Cerebellar nuclear complex (tissue), 1 donor: ENCODE data around the gene E2F7.

Experiments
- DNase-seq, 2 experiments: peaks; one replicate each; lab custom pipeline; 2025; lab: John Stamatoyannopoulos, UW

Gene E2F7

DNA sequence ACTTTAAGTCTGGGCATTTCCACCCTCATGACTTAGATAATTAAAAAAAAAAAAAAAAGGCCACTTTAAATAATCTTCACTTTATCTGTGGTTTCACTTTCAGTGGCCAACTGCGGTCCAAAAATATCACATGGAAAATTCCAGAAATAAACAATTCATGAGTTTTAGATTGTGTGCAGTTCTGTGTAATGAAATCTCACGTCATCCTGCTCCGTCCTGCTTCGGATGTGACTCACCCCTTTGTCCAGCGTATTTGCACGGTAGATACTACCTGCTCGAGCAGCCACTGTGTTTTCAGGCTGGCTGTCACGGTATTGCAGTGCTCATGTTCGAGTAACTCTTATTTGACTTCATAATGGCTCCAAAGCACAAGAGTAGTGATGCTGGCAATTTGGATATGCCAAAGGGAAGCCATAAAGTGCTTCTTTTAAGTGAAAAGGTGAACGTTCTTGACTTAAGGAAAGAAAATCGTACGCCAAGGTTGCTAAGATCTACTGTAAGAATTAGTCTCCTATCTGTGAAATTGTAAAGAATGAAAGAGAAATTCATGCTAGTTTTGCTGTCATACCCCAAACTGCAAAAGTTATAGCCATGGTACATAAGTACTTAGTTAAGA lies 2.4 kb downstream of the E2F7 start:
- DNase-seq = no peak

DNA sequence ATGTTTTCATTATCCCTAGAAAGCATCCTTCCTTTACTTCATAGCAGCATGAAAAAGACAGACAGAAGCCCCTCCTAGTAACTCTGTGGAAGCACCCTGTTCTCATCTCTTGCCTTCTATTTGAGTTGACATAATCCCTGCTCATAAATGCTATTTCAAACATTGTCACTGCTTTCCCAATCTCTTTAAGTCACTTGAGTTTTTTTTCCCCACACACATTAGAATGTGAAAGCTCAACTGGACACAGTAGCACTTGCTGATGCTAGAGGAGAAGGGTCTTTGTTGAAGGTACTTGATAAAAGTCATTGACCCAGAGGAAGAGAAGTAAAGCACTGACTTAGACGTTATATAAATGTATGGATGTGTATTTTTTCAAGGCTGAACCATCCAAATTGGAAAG lies 3.0 kb downstream of the E2F7 start:
- DNase-seq = no peak

DNA sequence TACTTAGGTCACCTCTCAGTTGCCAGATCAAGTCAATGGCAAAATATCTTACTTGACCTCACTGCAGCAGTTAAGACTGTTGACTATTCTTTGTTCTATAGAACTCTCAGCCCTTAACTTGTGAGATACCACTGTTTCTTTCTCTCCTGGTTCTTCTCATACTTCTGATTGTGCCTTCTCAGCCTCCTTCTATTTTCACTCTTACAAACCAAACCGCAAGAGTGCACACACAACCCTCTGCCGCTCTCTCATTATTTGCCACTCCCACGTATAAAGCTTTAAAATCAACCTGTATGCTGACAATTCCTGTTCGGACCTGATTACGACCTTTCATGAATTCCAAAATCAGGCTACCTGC lies 4.5 kb downstream of the E2F7 start:
- no peak for DNase-seq

DNA sequence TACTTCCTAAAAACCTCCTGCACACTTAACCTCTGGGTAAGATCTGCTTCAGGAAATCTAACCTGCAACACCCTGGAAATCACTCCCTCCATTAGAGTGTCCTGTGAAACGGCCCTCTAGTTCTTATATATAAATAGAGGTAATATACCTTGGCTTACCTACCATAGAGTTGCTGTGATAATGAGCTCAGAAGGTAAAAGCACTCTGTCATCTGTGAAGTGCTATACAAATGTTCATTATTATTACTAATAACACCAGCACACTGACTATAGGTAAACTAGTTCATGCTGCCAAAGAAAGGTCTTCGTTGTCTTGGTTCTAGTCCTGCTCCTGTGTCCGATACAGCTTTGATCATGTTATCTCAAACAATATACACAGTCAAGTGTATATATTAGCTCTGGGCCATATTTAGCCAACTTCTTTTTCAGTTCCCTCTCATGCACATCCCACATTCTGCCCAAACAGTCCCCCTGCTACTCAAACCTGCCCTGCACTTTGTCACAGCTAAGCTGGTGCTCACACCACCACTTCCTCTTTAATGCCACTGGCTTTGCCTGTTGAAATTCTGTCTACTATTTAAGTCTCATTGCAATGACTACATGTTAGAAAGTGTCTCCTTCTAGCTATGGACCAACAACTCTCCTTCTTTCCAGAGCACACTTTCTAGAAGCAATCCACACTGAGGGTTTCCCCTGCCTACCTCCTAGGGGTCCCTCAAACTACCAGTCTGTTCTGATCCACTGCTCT lies 5.1 kb downstream of the E2F7 start:
- DNase-seq = no peak

DNA sequence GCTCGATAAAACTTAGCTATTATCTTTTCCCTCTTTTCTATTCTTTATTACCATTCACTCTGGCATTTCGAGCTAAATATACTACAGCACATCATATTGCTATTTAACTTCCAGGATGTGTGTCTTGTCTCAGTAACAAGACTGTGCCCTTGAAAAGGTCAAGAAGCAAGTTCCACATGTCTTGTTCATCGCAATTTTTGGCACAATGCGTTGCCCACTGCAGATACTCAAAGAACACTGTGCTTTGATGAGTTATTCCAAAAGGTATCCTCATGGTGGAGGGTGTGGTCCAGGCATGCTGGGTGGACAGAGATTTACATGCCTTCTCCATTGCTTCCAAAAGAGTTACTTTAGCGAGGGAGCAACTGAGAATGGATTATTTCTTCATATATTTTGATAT lies 6.6 kb downstream of the E2F7 start:
- DNase-seq = no peak

DNA sequence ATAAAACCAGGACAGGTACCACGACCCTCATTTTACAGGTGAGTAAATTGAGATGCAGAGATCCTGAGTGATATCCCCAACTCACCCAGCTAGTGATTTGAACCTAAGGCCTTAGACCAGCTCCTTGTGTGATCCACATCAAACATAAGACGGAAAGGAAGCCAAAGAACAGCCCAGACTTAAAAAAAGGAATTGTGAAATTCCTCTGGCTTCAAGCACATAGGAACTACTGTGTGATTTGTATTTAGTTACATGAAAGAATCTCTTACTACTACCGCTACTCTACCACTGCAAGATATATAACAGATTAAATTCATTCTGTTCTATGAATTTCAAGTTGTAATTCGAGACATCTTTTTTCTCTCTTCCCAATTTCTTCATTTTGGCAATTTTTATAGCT lies 10.5 kb downstream of the E2F7 start:
- DNase-seq = no peak

DNA sequence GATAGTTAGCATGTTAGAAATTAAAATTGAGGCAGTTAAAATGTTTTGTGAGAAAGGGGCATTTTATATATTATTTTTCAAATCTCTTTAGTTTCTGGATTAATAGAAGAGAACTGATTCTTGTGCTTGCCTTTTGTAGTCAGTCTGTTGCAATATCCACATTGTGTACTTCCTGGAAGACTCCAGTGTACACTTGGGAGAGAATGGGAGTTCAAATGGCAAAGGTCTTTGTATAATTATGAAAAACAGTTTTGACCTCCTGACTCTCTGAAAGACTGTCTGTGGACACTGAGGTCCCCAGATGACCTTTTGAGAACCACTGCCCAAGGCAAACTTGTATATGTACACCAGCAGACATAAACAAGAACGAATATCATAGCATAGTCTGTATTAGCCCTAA lies 12.1 kb downstream of the E2F7 start:
- DNase-seq = no peak

DNA sequence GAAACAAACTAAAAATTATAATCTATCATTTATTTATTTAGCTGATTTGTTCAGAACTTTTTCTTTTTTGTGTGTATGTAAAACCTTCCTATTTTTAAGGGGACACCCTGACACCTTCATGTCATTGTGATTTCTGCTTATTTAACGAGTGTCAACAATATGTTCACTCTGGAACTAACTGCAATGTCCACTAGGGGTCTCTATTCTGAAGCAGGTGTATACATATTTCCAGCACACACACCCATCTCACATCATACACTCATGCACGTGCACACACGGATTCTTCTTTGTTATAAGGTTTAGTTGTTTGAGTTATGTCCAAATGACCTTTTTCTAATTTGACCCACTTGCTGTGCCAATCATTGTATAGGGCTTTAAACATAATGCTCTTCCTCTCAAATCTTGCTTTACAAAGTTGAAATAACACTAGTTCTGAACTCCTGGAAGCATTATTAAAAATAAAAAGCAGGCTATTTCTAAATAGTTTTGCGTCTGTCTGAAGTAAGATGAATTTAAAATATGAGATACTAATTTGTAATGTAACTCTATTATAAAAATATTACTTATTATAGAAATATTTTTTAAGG lies 15.5 kb downstream of the E2F7 start:
- DNase-seq = no peak

DNA sequence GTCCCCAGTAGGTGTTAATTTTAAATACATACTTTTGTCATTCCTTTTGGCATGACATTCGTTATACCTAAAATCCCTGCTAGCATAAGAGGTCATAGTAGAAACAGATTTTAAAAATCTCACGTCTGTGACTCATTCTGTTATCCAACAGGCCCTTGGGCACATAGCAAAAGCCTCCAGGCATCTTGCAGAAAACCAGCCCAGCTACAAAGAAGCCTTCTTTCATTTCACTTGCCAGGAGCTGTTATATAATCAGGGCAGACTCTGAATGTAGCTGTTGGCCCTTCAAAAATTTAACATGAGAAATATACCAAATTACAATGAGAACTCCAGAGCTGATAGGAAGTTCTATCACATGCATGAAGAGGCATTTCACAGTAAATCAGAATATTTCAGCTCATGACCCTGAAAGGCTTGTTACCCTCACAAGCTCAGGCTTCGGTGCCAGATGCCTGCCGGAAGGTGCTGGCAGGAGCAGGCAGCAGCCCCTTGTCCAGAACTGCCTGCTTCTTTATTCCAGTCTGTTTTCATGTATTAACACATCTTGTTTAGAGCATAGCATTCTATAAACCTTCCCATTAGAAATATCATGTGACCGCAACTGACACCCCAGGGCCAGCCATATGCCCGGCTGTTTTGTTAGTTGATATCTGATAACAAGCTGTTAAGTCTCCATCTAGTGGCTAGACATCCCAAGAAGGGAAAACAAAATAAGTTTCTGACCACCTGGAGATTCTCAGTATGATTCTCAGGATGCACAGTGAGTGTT lies 17.8 kb downstream of the E2F7 start:
- DNase-seq = peak in 1 of 2 experiments; percentile 21

DNA sequence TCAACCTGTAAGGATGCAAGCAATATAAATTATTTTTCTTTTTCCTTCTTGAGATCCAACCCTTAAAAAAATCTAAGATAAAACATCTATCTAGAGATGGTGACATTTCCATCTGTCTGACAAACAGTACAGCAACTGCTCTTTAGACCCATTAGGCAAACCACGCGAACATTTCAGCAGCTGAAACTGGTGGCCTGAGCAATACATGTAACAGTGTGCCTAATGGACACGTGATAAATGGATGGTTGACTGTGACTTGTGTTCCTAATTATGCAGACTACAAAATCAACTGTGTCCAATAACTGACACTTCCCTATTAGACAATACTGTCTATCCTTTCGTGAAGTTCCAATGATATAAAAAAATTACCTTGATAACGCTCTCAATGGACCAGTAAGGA lies 18.9 kb downstream of the E2F7 start:
- DNase-seq = no peak

DNA sequence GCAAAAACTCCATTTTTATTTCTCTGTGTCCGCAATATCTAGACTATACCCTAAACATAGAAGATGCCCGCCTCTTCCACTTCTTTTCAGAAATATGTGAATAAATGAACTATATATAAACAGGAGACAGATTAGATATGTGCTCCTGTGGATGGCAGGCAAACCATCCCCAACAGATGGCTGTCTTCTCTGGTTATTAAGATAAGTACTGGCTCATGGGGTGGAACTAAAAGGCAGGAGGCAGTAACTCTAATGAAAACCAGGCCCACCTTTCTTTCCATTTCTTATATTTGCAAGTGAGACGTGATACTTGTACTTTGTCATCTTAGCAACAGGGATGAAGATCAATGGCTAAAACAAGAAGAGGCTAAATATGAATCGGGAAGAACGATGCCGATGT lies 20.2 kb downstream of the E2F7 start:
- no peak for DNase-seq

DNA sequence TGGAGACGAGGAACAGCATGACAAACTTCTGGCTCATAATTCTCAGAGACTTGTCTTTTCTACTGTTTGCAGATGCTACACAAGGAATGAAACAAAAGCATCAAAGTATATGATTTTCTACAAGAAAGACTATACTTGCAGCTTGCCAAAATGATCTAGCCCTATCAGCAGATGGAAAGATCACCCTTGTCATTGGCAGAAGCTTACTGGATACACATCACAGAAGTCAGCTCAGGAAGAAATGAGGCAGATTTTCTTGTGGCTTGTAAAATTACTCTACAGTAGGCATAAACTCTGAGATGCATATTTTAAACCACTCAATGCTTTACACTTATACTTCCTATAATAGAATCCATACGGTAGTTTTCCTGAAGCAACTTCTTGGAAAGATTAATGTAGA lies 20.6 kb downstream of the E2F7 start:
- DNase-seq = no peak

DNA sequence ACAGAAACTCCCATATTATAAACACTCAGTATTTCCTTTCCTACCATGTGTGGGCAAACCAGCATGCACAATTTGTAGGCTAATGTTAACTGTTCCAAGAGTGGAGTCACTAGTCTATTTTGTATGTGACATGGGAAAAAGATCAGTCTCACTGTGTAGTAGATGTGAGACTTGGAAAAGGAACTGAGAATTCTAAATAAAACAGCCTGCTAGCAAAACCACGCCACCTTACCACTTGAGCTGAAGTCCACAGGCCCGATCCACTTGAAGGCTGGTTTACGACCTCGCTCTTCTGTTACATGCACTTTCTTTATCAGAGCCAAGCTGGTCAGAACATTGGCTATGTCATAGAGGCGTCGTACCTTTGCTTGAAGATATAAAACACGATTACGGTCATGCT lies 22.5 kb downstream of the E2F7 start:
- DNase-seq = no peak

DNA sequence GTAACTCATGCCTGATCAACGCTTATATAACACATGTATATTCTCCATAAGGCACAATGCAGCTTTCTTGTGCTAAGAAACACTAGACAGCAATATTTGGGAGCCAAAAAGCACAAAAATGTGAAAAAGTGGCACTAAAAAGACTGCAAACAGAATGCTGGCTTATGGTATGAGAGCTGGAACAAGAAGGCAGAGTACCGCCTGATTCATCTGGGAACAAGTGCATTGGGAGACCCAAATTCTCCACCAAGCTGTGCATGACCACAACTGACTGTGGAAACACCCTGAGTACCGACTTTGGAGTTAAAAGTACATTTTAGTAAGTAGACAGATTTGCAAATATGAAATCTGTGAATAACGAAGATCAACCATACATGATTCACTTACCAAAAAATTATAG lies 25.1 kb downstream of the E2F7 start:
- no peak for DNase-seq

DNA sequence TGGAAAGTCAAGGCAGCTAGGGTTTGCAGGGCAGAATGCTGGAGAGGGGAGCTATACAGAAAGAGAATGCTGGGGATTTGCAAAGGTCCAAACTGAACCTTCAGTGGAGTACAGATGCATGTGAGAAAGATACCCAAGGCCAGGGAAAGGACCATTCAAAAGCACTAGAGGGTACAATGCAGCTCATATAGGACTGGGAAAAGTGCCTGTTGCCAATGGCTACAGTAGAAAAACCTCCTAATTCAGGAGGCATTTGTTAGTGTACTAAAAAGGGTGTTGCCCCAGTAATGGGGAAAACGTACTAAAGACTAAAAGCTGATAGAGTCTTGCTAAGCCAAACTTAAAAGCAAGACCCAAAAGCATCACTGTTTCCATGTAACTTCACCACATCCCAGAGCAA lies 30.1 kb downstream of the E2F7 start:
- no peak for DNase-seq

DNA sequence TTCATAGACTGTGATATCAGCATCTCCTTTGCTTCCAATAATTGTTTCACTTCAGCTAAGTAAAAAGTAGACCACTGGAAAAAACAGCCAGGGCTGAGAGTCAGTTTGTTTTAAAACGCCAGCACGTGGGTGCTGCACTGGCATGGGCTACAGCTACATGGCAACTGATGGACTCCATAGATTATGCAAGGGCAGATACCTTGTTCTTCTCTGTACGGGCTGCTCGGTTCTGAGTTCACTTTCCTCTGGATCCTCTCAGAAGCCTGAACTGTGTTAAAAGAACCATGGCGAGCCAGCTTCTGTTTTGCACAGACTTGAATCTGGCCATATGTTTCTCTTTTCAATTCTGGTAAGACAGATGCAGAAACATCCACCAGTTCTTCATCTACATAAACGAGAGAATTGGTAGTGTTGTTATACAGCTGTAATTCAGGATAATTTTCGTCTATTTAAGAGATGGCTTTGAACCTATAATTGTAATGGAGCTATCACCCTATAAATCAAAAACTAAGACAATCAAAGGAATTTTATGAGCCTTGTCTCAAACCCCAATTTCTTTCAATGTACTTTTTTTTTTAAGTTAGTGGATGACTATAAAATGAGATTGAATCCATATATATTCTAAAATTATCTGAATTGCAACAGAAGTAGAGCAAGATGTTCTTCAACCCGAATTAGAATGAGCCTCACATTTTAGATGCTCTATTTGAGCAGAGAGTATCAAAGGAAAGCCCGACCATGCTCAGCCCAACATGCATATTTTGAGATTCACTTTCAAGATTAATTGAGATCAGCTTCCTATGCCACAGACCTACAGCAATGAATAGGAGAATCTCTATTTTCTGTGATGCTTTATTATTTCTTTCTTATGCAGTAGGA lies 31.5 kb downstream of the E2F7 start:
- DNase-seq = no peak

DNA sequence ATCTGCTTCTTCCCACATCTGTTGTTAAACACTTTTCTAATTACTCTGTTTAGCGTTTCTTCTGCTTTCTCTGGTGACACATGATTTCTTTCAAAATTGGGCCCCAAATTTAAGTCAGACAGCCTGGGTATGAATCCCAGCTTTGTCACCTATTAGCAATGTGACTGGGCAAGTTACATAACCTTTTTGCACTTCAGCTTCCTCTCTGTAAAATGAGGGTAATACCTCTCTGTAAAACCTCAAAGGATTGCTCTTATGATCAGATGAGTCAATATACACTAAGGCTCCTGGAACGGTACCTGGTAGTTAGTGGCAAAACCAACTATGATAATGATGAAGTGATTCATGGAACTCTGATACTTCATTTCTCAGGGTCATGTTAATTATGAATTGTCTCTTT lies 33.0 kb downstream of the E2F7 start:
- no peak for DNase-seq

DNA sequence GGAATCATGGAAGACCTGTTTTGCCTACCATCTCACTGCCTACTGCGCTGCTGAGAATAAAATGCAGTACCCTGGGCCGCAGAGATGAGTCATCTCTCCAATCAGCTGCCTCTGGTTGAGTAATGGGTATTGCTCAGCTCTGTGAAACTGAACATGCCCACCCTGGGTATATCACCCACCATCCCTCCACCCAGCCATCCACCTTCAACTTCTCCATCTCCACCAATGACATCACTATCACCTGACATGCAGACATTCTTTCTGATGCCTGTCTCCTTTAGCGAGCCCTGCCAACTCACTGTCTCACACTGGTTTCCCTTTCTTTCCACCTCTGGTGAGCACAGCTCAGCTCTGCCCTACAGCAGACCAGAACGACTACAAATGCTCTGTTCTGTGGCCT lies 33.6 kb downstream of the E2F7 start:
- no peak for DNase-seq

DNA sequence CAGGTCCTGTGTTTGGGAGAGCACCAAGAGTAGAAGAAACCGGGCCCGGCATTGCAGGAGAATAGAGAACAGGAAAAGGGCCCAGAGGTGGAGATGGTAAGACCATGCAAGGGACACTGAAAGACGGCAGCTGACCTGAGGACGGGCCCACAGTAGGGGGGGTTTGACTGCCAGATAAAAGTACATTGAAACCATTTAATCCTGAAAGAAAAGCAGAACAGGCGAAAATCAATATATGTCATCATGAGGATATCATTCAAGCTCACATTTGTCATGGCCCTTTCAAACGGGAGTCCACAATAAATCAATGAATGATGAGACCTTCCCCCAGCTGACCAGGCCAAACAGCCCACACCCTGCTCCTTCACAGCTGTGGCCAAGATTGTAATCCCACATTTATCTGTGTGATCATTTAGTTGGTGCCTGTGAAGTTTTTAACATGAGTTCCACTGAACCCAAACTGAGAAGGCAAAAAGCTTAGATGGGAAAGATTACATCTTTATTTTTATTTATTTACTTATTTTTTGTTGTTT lies 39.5 kb downstream of the E2F7 start:
- DNase-seq = no peak

DNA sequence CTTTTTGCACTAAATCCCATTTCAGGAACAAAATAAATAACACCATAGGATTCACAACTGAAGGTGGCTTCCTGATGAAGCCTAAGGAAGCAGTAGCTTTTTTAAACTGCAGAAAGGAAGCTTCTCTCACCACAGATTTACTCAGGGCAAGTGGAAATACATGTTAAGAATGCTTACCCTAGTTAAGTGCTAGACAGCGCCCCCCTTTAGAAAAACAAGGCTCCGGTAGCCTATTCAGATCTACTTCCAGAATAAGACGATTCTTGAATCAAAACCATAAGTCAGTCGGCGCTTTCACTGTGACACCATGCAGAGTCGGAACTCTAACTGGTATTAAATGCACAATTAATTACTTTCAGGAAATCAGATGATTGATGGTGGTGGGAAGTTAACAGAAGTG lies 41.9 kb downstream of the E2F7 start:
- no peak for DNase-seq

DNA sequence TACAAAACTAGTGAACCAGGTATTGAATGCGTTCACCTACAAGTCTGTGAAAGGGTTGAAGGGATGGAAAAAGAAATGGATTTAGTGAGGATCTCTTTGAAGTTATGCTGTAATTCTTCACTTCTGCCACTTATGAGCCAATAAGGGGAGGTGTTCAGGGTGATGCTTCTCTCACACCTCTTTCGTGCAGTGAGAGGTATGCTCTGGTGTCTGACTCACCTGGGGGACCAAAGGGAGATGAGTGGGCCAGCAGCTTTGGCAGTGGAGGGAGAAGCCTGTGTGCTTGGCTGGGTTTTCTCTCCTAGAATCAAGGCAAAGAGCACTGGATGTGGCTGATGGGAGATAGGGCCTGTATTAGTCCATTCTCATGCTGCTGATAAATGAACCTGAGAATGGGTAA lies 45.4 kb downstream of the E2F7 start:
- no peak for DNase-seq

DNA sequence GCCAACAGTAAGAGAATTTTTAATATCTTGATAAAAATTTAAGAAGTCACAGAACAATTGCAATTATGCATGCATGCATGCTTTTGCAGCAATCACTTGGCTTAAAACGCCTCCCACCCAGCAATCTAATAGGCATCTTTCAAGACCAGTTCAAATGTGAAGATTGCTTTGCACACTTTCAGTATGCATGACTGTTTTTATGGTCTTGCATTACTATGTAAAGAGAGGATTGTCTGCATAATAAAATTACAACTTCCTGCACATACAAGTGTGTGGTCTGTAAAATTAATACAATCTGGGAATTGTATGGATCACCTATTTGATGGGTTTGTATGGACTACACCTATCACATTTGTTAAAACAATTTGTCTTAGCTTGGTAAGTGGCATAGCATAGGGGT lies 48.8 kb downstream of the E2F7 start:
- no peak for DNase-seq
